Activated T-helper 9 cell treated with anti-CD3 and anti-CD28 coated beads, Interleukin-2, amount 50 U/mL, for 16 hours (primary cell): ENCODE results near the gene CDC42.

Experiments used
- DNase-seq: peaks from one replicate; pipeline ENCODE4 v3.0.0-alpha.2; 2020; ENCODE audit warnings: low read depth

The CDC42 gene

DNA sequence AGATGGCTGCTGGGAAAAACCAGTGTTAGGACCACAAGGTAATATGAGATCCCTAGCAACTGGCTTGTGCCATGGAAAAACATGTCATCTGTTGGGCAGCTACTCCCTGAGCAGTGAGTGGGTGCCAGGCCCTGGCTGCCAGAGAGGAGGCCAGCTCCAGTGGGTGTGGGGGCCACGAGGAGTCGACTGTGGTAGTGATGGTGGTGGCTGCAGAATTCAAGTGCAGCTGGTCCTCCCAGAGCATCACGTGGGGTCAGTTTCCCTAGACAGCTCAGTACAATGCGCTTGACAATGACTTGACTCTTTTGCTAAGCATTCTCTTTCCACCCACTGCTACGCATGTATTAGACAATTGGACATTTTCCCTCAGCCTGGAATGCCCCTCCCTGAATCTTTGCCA is 14.5 kb upstream of the CDC42 start:
- no peak for DNase-seq

DNA sequence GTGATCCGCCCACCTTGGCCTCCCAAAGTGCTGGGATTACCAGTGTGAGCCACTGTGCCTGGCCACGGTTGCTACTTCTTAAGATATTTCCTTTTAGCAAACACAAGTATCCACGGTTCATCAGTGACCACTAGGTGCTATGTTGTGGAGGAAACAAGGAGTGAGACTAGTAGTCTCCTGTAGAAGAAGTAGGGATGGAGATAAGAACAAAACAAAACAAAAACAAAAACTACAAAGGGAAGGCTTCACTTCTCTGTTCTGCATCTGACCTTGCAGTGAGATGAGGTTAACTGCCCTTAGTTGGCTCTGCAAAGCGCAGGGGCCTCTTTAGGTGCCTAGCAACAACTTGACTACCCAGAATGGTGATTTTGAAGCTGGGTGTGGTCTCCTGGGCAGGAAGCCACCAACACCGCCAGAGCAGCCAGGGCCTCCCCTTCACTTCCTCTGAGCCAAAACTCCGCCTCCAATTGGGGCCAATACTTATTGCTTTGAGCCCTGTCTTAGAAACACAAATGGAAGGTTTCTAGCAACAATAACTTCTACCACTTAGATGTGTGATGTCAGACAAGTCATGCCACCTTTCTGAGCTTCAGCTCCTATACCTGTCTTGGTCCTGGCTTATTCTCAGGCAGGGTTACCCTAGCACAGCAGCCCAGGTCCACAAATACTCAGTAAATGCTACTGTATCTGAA is 12.8 kb upstream of the CDC42 start:
- DNase-seq, result peak; percentile 73

DNA sequence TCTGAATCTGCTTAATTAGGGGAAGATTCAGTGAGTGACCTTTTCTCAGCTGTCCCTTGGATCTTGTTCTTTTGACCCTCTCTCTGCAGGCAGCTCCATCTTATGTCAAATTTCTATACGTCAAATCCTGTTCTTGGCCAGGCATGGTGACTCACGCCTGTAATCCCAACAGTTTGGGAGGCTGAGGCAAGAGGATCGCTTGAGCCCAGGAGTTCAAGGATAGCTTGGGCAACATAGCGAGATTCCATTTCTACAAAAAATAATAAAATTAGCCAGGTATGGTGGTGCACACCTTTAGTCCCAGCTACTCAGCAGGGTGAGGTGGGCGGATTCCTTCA is 12.3 kb upstream of the CDC42 start:
- no peak for DNase-seq

DNA sequence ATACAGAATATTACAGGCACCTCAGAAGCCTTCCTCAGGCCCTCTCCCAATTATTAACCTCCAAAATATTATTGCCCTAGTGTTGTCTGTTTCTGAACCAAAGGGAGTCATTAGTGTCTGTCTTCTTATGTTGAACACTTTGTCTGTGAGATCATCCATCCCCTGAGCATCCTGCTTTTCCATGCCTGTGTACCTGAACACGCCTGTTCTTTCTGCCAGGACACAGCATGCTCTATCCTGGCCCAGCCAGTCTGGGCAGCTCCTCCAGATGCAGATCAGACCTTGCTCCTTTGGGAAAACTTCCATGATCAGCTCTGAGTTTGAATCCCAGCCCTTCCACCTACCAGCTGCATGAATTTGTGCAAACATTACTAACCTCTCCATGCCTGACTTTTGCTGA is 11.0 kb upstream of the CDC42 start:
- no peak for DNase-seq

DNA sequence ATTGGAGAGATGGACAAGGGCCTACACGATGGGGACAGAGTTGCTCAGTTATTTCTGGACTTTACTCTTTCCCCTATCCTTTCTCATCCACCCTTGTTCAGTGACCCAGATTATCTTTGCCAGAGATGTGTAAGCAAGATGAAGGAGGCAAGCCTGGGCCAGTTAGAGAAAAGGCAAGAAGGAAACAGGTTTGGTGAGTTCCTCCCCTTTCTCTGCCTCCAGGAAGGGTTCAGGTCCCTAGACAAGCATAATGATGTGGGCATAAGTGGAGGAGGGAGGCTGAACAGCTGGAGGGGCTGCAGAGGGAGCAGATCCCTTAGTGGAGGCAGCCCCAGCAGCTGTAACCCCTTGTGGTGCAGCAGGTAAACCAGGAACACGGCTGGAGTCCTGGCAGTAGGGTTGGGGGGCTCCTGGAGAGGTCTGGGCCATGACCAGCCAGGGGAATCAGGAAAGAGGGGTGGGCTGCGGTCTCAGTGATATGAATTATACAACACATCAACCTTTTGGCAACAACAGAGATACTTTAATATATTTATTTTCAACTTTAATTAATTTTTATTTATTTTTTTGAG is 9.2 kb upstream of the CDC42 start:
- no peak for DNase-seq

DNA sequence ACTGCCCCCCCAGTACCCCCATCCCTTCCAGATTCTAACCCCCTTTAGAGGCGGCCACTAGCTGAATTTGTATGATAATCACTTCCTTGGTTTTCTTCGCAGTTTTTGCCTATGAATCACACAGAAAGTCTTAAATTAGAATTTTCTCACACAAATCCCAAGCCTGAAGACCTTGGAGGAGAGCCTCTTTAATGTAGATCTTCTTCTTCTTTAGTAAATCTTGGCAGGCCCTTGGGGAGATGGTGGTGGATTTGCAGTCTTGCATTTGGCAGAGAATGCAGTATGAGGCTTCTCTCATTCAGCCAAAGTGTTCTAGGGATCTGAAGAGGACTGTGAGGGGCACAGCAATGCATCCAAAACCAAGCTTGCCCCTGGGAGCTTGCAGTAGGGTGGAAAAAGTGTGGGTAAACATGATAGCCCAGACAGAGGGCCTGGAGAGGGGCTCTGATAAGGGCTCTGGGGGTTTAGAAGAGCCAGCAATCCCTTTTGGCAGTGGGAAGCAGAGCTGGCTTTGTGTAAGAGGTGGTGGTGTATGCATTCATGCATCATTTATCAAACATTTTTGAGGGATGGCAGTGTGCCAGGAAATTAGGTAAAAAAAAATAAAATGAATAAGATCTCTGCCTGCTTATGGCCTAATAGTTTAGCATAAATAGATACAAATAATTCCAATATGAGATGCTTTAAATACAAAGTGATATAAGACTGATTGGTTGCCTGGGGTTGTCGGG is 7.7 kb upstream of the CDC42 start:
- DNase-seq, result no peak

DNA sequence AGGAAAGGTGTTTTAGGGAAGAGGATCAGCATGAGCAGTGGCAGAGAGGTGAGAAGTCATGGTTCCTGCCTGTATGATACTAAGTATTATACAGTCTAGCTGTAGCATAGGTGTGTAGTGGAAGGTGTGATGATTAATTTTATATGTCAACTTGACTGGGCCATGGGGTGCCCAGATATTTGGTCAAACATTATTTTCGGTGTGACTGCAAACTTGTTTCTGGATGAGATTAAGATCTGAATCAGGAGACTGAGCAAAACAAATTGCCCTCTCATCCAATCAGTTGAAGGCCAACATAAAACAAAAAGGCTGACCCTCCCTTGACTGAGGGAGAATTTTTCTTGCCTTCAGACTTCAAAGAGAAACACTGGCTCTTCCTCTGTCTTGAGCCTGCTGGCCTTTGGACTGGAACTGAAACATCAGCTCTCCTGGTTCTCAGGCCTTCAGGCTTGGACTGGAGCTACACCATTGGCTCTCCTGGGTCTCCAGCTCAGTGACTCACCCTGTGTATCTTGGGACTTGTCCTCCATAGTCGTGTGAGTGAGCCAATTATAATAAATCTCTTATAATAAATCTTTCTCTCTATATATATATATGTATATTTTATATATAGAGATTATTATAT is 6.8 kb upstream of the CDC42 start:
- no peak for DNase-seq

DNA sequence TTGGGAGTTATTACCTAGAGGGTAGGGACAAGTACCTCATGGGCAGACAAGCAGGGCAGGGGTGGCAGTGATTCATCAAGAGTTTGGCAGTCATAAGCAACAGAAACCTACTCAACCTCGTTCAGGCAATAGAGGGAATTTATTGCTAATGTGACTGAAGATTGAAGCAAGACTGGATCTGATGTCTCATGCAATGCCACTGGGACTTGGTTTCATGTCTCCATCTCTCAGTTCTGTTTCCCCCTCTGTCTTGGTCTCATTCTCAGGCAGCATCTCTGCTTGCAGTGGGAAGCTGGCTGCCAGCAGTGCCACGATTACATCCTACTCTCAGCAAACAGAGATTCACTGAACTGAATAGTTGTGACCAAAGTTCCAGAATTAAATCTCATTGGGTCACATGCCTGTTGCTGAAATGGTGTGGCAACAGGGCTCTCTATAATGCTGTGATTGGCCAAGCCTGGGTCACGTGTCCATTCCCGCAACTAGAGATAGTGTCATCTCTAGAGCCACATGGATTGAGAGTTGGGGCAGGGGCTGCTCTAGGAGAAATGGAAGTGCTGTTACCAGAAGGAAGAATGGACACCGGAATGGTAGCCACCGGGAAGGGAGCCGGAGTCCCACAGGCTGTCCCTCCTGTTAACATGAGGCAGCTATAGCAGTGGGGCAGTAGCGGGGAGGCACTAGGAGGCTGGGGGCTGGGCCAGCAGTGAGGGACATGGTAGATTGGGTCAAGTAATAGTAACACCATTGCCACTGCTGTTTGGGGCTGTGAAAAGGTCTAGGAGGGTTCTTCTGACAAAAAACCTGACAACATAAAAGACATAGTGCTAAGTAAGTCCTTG is 3.9 kb upstream of the CDC42 start:
- DNase-seq, result peak; percentile 12

DNA sequence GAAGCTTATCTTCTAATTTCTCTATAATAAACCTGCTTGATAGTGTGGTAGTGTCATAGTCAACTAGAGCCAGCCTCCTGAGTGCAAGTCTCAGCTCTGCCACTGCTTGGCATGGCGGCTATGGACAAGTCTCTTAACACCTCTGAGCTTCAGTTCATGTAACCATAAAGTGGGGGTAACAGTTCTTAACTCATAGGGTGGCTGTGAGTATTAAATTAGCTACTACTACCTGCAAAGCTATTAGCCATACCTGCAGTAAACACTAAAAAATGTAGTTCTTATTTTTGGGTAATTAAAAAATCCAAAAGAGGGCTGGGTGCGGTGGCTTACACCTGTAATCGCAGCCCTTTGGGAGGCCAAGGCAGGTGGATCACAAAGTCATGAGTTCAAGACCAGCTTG is 2.2 kb upstream of the CDC42 start:
- no peak for DNase-seq

DNA sequence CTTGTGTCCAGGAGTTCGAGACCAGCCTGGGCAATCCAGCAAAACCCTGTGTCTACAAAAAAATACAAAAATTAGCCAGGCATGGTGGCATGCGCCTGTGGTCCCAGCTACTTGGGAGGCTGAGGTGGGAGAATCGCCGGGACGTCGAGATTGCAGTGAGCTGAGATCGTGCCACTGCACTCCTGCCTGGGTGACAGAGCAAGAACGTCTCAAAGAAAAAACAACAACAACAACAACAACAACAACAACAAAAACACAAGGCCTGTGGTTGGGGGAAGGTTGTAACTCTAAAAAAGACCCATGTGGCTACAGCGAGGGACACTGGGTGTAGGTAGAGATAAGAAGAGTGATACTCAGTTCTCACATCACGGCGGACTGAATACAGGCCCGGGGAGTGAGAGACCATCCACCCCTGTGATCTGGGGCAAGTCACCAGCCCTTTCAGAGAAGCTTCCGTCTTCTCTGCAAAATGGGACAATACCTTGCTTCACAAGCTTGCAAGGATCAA is 848 bp upstream of the CDC42 start:
- no peak for DNase-seq

DNA sequence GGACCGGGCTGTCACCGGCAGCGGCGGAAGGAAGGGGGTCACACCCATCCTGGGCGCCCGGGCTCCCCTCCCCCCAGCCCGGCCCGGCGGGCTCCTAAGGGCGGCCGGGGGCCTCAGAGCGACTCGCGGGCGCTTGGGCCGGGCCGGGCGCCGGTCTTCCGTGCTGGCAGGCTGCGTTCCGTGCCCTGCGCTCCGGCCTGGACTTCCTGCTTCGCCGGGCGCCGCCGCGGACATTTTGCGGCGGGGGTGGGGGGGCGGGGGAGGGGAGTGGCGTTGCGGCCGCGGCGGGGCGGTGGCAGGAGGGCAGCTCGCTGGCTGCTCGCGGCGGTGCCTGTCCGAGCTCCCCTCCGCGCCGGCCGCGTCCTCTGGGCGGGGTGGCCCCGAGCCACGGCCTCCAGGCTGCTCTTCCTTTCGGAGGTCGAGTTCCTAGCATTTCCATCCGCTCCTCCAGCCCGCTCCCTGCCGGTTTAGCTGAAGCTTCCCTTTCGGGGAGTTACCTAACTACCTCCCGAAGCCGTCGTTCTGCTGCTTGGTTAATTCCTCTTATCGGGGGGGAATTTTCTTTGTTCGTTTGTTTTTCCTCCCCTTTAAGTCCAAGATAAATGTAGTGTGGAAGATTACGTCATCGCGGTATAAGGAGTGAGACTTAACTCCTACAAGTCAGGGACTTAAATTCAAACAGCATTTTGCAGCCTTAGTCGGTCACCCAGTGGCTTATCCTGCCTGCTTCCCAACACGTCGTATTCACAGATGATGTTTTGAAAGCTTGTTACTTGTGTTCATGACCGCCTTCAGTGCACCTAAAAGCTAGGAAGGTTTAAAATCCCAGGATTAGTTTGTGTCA is 730 bp downstream of the CDC42 start:
- DNase-seq, result peak; percentile 21

DNA sequence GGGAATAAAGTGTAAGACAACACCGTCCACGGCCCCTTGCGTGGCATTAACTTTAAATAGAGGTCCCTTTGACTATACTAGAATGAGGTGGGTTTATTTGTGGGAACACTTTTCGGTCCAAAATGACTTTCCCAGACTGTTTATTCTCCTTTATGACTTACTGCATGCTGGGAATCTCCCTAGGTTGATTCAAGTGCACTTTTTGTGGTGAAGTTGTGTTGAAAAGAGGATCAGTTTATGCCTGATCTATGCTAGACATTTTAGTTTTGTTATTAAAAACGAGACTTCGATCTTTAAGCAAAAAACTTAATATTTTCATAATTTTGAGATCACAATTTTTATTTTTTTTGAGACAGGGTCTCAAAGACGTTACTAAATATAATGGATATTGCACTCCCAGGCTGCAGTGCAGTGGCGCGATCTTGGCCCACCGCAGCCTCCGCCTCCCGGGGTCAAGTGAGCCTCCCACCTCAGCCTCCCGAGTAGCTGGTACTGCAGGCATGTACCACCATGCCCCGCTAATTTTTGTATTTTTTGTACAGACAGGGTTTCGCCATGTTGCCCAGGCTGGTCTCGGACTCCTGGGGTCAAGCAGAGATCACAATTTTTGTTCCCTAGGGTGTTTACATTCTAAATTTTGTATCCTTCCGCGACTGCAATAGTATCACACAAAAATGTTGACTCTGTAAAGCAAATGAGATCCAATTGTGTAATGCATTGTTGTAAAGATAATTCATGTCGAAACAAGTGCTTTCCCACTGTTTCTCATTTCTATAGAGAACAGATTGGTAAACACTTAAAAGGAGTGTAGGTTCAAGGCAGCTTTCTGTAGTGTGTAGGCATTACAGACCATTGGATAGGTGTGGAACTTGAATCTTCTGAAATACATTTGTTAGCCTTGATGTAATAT is 1.6 kb downstream of the CDC42 start:
- DNase-seq, result no peak

DNA sequence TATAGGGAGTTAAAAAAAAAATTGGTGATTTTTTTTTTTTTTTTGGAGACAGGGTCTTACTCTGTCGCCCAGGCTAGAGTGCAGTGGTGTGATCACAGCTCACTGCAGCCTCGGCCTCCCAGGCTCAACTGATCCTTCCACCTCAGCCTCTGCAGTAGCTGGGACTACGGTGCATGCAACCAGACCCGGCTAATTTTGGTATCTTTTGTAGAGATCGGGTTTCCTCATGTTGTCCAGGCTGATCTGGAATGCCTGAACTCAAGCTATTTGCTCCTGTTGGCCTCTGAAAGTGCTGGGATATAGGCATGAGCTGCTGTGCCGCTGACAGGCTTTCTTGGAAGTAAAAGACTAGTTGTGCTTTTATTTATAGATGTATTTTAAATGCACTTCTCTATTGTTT is 3.0 kb downstream of the CDC42 start:
- DNase-seq, result no peak

DNA sequence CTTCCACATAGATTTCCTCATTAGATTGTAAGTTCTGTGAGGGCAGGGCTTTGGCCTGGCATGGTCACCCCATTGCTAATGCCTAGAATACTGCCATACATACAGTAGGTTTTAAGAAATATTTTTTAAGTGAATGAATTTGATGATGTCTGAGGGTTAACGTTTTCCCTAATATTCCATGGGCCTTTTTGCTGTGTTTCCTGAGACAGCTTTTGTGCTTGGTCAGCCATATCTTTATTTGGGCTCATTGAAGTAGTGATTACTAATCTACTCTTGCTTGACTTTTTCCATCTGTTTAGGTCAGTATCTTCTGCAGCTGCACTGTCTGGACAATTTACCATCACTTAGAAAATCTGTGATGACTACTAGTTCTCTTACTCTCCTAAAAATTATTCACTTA is 3.5 kb downstream of the CDC42 start:
- no peak for DNase-seq

DNA sequence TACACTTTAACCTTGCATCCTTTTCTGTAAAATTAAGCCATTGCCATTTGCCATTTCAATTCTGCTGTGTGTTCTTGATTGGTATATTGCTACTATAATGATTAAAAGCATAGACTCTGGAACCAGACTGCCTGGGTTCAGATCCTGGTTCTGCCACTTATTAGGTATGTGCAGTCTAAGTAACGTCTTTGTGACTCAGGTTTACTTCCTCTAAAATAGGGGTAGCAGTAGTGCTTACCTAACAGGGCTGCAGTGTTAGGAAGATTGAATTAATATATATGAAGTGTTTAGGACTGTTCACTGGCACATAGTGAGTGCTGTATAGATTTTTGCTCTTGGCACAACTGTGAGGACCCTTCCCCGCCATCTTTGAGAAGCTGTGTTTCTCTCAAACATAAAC is 4.4 kb downstream of the CDC42 start:
- no peak for DNase-seq

DNA sequence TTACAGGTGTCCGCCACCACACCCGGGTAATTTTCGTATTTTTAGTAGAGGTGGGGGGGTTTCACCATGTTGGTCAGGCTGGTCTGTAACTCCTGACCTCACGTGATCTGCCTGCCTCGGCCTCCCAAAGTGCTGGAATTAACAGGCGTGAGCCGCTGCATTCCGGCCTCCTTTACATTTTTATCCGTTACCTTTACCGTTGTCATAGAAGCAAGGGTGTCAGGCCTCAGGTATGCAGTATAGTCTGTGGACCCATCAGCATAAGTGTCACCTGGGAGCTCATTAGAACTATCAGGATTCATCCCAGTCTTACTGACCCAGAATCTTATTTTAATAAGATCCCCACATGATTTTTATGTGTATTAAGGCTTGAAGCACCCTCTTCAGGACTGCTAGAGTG is 5.4 kb downstream of the CDC42 start:
- no peak for DNase-seq

DNA sequence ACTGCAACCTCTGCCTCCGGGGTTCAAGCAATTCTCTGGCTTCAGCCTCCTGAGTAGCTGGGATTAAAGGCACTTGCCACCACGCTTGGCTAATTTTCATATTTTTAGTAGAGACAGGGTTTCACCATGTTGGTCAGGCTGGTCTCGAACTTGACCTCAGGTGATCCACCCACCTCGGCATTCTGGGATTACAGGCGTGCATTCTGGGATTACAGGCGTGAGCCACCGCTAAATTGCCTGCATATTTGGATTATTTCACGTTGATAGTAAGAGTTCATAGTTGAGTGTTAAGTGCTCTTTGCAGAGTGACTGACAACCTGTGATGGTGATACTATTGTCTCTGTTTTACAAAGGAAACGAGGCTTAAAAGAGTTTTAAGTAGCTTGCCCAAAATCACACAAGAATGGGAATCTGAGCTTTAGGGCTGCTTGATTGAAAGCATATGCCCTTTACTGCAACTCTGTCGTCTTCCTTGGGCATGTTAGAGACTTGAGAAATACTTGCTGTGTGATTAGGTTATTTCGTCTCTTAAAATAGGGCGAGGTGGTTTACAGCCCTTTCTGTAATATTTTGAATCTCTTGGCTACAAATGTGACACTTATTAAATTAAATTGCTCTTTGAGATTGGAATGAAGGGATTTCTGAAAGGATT is 12.4 kb downstream of the CDC42 start:
- DNase-seq, result no peak

DNA sequence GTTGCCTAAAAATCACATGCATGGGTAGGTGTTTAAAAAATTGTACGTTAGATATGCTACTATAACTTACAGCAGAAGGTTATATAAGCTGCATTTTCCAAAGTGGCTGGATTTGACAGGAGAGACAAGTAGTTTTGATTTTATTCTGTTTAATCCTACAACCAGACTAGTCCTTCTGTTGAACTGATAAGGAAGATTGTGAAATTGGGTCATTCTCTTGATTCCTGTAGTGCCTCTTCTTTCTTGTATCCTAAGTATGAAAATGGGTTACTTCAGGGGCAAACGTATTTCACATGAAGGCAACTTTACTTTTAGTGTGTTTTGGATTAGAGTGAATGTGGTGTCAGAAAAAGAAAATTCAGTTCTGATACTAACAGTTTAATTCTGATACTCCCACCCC is 19.0 kb downstream of the CDC42 start:
- DNase-seq, result no peak

DNA sequence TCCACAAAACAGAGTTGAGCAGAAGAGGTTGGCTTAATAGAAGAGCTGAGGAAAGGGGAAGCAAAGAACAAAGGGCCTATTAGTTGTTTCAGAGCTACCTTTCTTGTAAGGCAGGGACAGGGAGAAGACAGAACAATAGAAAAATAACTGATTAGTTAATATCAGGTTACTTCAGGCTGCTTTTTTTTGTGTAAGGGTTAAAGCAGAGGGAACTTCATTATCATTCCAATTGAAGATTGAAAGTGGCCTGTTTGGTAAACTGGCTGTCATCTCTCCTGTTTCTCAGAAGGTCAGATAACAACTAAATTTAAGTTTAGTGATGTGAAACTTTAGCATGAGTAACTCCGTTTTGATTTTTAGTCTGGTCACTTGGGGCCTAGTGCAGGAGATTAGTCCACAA is 22.3 kb downstream of the CDC42 start:
- DNase-seq, result no peak

DNA sequence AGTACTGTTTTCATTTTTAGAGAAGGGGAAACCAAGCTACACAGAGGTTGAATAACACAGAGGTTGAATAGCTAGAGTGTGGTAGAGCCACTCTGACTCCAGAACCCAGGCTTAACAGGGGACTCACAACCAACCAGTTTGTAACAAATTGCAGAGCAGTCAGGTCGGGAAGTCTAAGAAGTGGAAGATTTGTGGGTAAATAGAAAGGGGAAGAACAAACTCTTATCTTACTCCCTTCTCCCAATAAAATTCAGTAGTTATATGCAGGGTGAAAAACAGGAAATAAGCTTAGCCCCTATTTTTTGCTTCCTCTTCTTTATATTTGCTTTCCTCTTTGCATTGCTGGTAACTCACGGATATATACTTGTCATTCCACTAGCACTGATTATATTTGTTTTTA is 23.2 kb downstream of the CDC42 start:
- no peak for DNase-seq
